BLaER1 treated with 17β-estradiol and CSF1 and Interleukin-3, amounts not matched to agents 10 nM and 100 nM (cell line): ENCODE data around the gene SKIC8.

ENCODE experiments used
- H3K27ac ChIP-seq, 11 experiments: shearing (Covaris generic); formaldehyde crosslinking; 2 replicates each; pipeline ENCODE4 v1.8.1; 2022
- H3K27me3 ChIP-seq, 11 experiments: shearing (Covaris generic); formaldehyde crosslinking; 2 replicates each; pipeline ENCODE4 v1.8.1; 2022
- H3K36me3 ChIP-seq, 11 experiments: shearing (Covaris generic); formaldehyde crosslinking; 2 replicates each; pipeline ENCODE4 v1.8.1; 2022
- H3K4me1 ChIP-seq, 10 experiments: shearing (Covaris generic); formaldehyde crosslinking; 2 replicates each; pipeline ENCODE4 v1.8.1; 2022
- H3K4me2 ChIP-seq, 11 experiments: shearing (Covaris generic); formaldehyde crosslinking; 2 replicates each; pipeline ENCODE4 v1.8.1; 2022
- H3K4me3 ChIP-seq, 10 experiments: shearing (Covaris generic); formaldehyde crosslinking; 2 replicates each; pipeline ENCODE4 v1.8.1; 2022
- H3K9ac ChIP-seq, 11 experiments: shearing (Covaris generic); formaldehyde crosslinking; 2 replicates each; pipeline ENCODE4 v1.8.1; 2022
- H3K9me3 ChIP-seq, 11 experiments: shearing (Covaris generic); formaldehyde crosslinking; replicated peaks in 1 of 11; 2 replicates each; pipeline ENCODE4 v1.8.1; 2022
- H4K20me1 ChIP-seq, 11 experiments: shearing (Covaris generic); formaldehyde crosslinking; 2 replicates each; pipeline ENCODE4 v1.8.1; 2022
- Cebpa-rat ChIP-seq, 11 experiments: shearing (Covaris generic); IDR thresholded peaks; 2 replicates each; pipeline ENCODE4 v1.8.1; 2022

Gene SKIC8

GRCh38 chr15:78272316-78272715, 27.1 kb downstream of the SKIC8 start:
- no peaks in the 10 kb centered on the region; a peak in 1 of 22 replicates for H4K20me1 ChIP-seq
- no peak overlapping the region for H3K4me3 ChIP-seq
- H3K4me1 ChIP-seq = peaks cover under 1 to 9% (median 6%) of the 10 kb centered on the region in 10 experiments; a peak in 8 of 20 replicates
- no peak for TF ChIP-seq Cebpa-rat (IDR thresholded peaks at IDR 0.05)
- H3K9ac ChIP-seq = no peak overlapping the region
- H3K36me3 ChIP-seq = no peaks in the 10 kb centered on the region
- peaks cover 0 to 2% (median 0%) of the 10 kb centered on the region in 11 experiments; a peak in 3 of 22 replicates for H3K27me3 ChIP-seq
- no peaks in the 10 kb centered on the region for H3K9me3 ChIP-seq
- no peak overlapping the region for H3K4me2 ChIP-seq
- H3K27ac ChIP-seq = no peak overlapping the region

- Histone ChIP-seq H3K27me3 (peaks cover 40 to 50% (median 44%) of the 10 kb centered on the region in 11 experiments), H3K4me3 (no peak overlapping the region), H3K27ac (no peak overlapping the region), H3K36me3 (no peaks in the 10 kb centered on the region), H3K9ac (no peak overlapping the region), H3K4me2 (no peak overlapping the region), H4K20me1 (peaks cover 0 to 5% (median 0%) of the 10 kb centered on the region in 11 experiments; a peak in 4 of 22 replicates), H3K4me1 (0 out of 20 replicates have a peak, but pooled peaks cover 0 to 3% (median 0%) of the 10 kb centered on the region in 10 experiments), H3K9me3 (peaks cover 0 to 6% (median 0%) of the 10 kb centered on the region in 11 experiments; a peak in 2 of 22 replicates)
- no peak for TF ChIP-seq Cebpa-rat (IDR thresholded peaks at IDR 0.05)
These were observed 32.6 kb downstream of the SKIC8 start for GRCh38 chr15:78266806-78267205.

GRCh38 chr15:78266229-78266628, 33.2 kb downstream of the SKIC8 start:
- Histone ChIP-seq H3K9ac (no peak overlapping the region), H3K36me3 (no peaks in the 10 kb centered on the region)

GRCh38 chr15:78265752-78266224, 33.6 kb downstream of the SKIC8 start:
- peaks cover 40 to 50% (median 44%) of the 10 kb centered on the region in 11 experiments for H3K27me3 ChIP-seq
- H3K9ac ChIP-seq = no peak overlapping the region
- H3K4me2 ChIP-seq = no peak overlapping the region
- no peak overlapping the region for H3K4me3 ChIP-seq
- 0 out of 20 replicates have a peak, but pooled peaks cover 0 to 3% (median 0%) of the 10 kb centered on the region in 10 experiments for H3K4me1 ChIP-seq
- no peak overlapping the region for H3K27ac ChIP-seq
- no peaks in the 10 kb centered on the region for H3K36me3 ChIP-seq
- H3K9me3 ChIP-seq = peaks cover 0 to 6% (median 0%) of the 10 kb centered on the region in 11 experiments; a peak in 2 of 22 replicates
- no peak for TF ChIP-seq Cebpa-rat (IDR thresholded peaks at IDR 0.05)
- peaks cover 0 to 5% (median 0%) of the 10 kb centered on the region in 11 experiments; a peak in 4 of 22 replicates for H4K20me1 ChIP-seq

More at GRCh38 chr15:78266229-78266628, 33.2 kb downstream of the SKIC8 start:
- Histone ChIP-seq H3K4me3 (no peak overlapping the region), H3K27ac (no peak overlapping the region), H3K27me3 (peaks cover 40 to 50% (median 44%) of the 10 kb centered on the region in 11 experiments), H3K9me3 (peaks cover 0 to 6% (median 0%) of the 10 kb centered on the region in 11 experiments; a peak in 2 of 22 replicates), H4K20me1 (peaks cover 0 to 5% (median 0%) of the 10 kb centered on the region in 11 experiments; a peak in 4 of 22 replicates), H3K4me2 (no peak overlapping the region), H3K4me1 (0 out of 20 replicates have a peak, but pooled peaks cover 0 to 3% (median 0%) of the 10 kb centered on the region in 10 experiments)
- no peak for TF ChIP-seq Cebpa-rat (IDR thresholded peaks at IDR 0.05)

GRCh38 chr15:78265137-78265460, 34.3 kb downstream of the SKIC8 start:
- H3K4me1 ChIP-seq = peaks cover 0 to 7% (median 0%) of the 10 kb centered on the region in 10 experiments; a peak in 1 of 20 replicates
- peaks cover 0 to 6% (median 0%) of the 10 kb centered on the region in 11 experiments; a peak in 2 of 22 replicates for H3K9me3 ChIP-seq
- peaks cover 40 to 50% (median 44%) of the 10 kb centered on the region in 11 experiments for H3K27me3 ChIP-seq
- no peak overlapping the region for H3K27ac ChIP-seq
- H4K20me1 ChIP-seq = peaks cover 0 to 5% (median 0%) of the 10 kb centered on the region in 11 experiments; a peak in 4 of 22 replicates
- no peak overlapping the region for H3K4me2 ChIP-seq
- H3K36me3 ChIP-seq = no peaks in the 10 kb centered on the region
- no peak overlapping the region for H3K4me3 ChIP-seq
- TF ChIP-seq Cebpa-rat (IDR thresholded peaks at IDR 0.05) = no peak
- H3K9ac ChIP-seq = no peak overlapping the region

- H3K4me2 ChIP-seq = 0 out of 22 replicates have a peak within 1 kb of the TSS, but pooled peaks of 1 of the 11 experiments have one; percentile 13
- H3K36me3 ChIP-seq = no peaks in the 10 kb centered on the region
- no peak within 1 kb of the TSS for H3K27ac ChIP-seq
- H3K9me3 ChIP-seq = peaks cover 0 to 6% (median 0%) of the 10 kb centered on the region in 11 experiments; a peak in 2 of 22 replicates
- H3K27me3 ChIP-seq = peaks cover 40 to 50% (median 44%) of the 10 kb centered on the region in 11 experiments
- H4K20me1 ChIP-seq = peaks cover 0 to 5% (median 0%) of the 10 kb centered on the region in 11 experiments; a peak in 4 of 22 replicates
- TF ChIP-seq Cebpa-rat (IDR thresholded peaks at IDR 0.05) = no peak
- H3K4me3 ChIP-seq = no peak within 1 kb of the TSS; a peak in 1 of 20 replicates
- H3K9ac ChIP-seq = no peak within 1 kb of the TSS
- H3K4me1 ChIP-seq = peaks cover 0 to 8% (median 0%) of the 10 kb centered on the region in 10 experiments; a peak in 1 of 20 replicates
These were observed 34.9 kb downstream of the SKIC8 start, which contains the start of gene DNAJA4 for GRCh38 chr15:78264304-78265136. Gene DNAJA4, plus strand, starts transcription at chr15:78264562. Its CDS starts 202 bp downstream, at chr15:78264764.

- Histone ChIP-seq H3K9ac (no peak overlapping the region), H3K27me3 (peaks cover 40 to 50% (median 44%) of the 10 kb centered on the region in 11 experiments), H3K27ac (no peak overlapping the region), H4K20me1 (peaks cover 0 to 5% (median 0%) of the 10 kb centered on the region in 11 experiments; a peak in 4 of 22 replicates), H3K36me3 (no peaks in the 10 kb centered on the region), H3K9me3 (peaks cover 0 to 6% (median 0%) of the 10 kb centered on the region in 11 experiments; a peak in 2 of 22 replicates), H3K4me2 (no peak overlapping the region), H3K4me3 (no peak overlapping the region; a peak in 1 of 20 replicates), H3K4me1 (peaks cover 0 to 8% (median 0%) of the 10 kb centered on the region in 10 experiments; a peak in 1 of 20 replicates)
- TF ChIP-seq Cebpa-rat (IDR thresholded peaks at IDR 0.05) = no peak
These were observed 35.5 kb downstream of the SKIC8 start for GRCh38 chr15:78263907-78264303.

- peaks cover 0 to 8% (median 0%) of the 10 kb centered on the region in 10 experiments; a peak in 1 of 20 replicates for H3K4me1 ChIP-seq
- H3K9me3 ChIP-seq = peaks cover 0 to 6% (median 0%) of the 10 kb centered on the region in 11 experiments; a peak in 2 of 22 replicates
- no peak for TF ChIP-seq Cebpa-rat (IDR thresholded peaks at IDR 0.05)
- H3K36me3 ChIP-seq = no peaks in the 10 kb centered on the region
- H3K4me3 ChIP-seq = no peak overlapping the region
- no peak overlapping the region for H3K4me2 ChIP-seq
- H3K27ac ChIP-seq = no peak overlapping the region
- H3K9ac ChIP-seq = no peak overlapping the region
- H3K27me3 ChIP-seq = peaks cover 40 to 50% (median 44%) of the 10 kb centered on the region in 11 experiments
- H4K20me1 ChIP-seq = peaks cover 0 to 5% (median 0%) of the 10 kb centered on the region in 11 experiments; a peak in 4 of 22 replicates
These were observed 36.0 kb downstream of the SKIC8 start for GRCh38 chr15:78263351-78263781.
